HG03095 (cell line): ENCODE measurements around the gene KCNIP1.
A peak's percentile ranks its signal among the peaks of the same experiment; 100 is the strongest.
"Not testable (repeated sequence)": the region's sequence is repeated elsewhere in the genome, so short reads cannot be mapped to it uniquely, and the experiment has no call there.

ENCODE experiments used
- ATAC-seq: cut with Tn5 transposase; IDR thresholded peaks from one replicate; pipeline ENCODE4 v1.9.1; 2021; ENCODE audit warnings: moderate library complexity; ENCODE audit not compliant: unreplicated experiment

The KCNIP1 gene

DNA sequence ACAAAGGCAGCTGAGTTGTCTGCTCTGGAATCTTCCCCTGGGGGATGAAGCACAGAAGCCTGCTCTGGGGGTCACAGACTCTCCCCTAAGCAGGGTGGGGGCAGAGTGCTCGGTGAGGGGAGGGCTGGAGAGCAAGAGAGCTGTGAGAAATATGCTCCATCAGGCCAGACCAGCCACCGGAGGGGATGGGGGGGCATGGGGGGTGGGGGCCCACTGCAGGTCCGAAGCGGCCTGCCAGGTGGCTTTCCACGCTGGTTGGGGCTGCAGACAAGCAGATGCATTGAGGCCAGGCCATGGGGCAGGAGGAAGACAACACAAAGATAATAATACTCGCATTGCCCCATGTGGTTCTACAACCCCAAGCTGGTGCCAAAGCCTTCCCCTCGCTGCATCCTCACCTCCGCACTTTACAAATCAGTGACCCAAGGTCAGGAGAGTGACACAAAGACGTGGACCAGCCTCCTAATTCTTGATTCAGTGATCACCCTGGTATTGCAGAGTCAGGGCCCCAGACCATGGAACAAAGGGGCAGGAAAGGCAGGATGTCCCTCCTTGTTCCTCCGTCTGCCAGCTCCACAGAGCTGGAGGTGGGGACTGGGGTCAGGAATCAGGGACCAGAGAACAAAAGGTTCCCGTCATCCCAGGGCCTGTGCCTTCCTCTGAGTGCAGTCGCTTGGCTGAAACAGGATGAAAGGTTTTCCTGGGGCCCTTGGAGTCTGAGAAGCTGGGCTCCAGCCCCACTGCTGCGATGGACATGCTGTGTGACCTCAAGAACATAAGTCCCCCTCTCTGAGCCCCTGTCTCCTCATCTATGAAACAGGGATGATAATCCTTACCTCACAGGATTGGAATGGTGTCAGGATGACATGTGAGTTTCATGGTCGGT, 242.5 kb downstream of the KCNIP1 start:
- ATAC-seq: no peak

DNA sequence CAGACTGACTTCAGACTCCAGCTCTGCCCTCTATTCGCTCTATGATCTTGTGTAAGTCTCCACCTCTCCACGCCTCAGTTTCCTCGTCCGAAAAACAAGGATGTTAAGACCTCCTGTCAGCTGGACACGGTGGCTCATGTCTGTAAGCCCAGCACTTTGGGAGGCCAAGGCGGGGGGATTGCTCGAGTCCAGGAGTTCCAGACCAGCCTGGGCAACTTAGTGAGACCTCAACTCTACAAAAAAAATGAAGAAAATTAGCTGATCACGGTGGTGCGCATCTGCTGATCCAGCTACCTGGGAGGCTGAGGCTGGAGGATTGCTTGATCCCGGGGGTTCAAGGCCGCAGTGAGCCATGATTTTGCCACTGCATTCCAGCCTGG, 243.1 kb downstream of the KCNIP1 start:
- no peak for ATAC-seq

DNA sequence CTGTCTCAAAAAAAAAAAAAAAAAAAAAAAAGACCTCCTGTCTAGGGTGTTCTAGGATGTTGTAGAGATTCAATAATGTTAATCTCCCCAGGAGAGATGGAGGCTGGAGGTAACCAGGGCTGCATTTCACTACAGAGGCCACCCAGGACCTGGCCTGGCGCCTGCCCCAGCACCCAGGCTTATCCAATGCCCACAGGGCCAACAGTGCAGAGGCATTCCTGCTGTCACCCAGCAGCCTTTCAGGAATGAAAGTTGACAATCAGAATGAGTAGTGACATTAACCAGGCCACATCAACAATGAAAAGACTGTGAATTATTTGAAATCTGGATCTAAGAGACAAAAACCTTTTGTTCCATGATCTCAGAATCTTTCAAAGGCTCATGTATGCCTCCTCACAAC, 243.5 kb downstream of the KCNIP1 start:
- ATAC-seq: no peak

DNA sequence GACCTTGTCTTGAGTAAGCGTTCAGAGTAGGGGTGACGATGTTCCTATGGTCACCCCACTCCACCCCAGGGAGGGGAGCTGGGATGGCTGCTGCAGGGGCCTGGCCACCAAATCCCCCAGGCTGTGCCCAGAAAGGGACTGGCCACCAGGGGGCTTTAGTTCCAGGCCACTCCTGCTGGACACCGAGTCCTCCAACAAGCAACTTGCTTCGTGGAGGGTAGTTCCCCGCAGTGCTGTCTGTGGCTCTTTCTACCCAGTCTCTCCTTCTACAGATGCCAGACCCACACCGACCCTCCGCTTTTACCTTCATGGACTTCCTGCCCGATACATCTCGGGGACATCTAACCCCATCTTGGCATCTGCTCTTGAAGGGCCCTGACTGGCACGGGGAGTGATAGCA, 244.0 kb downstream of the KCNIP1 start:
- ATAC-seq: no peak

DNA sequence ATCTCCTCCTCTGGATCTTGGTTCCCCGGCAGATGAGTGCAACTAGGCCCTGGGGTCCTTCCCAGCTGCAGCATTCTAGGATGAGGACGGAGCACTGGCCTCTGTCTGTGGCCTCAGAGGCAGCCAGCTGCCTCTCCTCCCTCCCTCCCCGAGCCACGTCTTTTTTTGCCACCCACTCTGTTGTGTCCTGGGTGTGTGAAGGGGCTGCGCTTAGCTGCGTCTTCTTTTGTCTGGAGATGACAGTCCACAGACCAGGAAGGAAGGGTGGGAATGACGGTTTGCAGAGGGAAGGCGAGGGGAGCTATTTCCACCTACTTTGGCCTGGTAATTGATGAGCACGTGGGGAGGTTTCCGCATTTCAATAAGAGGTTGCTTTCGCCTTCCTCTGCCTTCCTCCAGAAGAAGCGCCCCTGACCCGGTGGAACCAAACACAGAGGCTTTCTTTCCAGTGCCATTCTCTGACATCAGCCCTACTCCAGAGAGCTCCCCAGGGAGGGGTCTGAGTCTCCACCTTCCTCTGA, 245.2 kb downstream of the KCNIP1 start:
- no peak for ATAC-seq

DNA sequence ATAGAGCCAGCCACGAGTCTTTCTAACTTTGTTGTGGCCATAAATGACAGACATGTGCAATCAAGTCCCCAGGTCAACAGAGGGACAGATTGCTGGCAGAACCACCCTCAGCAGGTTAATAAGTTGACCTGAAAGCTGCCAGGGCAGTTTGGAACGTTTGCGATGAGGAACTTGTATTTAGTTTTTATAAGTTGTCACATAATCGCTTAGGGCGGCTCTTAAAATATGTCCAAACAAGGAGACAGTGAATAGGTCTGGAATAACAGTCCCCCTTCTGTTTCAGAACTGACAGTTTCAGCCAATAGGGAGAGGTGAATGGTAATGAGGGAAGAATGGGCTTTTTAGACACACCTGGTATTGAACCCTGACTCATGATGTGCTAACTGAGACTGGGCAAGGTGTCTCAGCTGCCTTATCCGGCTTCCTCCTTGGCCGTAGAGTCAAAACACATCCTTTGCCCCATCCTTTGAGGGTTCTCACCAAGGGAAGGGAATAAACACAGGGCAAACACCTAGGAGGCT, 246.2 kb downstream of the KCNIP1 start:
- no peak for ATAC-seq

DNA sequence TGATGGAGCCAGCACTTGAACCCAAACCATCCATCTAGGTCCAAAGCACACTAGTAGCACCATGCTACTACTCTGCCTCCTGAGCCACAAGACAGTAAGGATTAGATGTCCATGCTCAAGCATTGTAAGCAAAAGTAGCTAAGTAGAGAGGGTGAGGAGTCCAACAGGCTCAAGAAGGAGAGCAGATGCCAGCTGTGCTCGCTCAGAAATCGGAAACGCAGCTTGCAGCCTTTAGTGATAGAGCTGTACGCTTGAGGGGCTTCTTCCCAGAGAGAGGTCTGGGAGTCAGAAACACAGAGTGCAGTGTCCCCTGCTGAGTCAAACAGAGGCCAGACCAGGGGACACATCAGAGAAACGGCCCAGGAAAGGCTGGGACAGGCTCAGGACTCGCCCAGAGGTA, 247.0 kb downstream of the KCNIP1 start:
- no peak for ATAC-seq

DNA sequence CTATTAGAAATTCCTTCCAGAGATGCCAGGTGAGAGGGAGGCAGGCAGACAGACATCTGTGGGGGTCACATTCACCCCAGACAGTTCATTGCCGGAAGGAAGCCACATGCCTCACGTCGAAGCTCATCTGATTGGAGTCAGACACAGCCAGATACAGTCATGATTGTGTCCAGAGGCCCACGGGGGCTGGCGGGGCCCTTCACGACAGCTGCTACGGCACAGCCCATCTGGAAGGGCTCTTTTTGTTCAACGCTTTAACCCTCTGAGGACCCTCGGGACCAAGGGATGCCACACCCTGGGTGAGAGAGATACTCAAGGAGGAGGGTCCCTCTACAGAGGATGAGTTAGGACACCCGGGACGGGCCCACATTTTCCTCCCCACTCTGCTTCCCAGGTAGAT, 247.8 kb downstream of the KCNIP1 start:
- no peak for ATAC-seq

DNA sequence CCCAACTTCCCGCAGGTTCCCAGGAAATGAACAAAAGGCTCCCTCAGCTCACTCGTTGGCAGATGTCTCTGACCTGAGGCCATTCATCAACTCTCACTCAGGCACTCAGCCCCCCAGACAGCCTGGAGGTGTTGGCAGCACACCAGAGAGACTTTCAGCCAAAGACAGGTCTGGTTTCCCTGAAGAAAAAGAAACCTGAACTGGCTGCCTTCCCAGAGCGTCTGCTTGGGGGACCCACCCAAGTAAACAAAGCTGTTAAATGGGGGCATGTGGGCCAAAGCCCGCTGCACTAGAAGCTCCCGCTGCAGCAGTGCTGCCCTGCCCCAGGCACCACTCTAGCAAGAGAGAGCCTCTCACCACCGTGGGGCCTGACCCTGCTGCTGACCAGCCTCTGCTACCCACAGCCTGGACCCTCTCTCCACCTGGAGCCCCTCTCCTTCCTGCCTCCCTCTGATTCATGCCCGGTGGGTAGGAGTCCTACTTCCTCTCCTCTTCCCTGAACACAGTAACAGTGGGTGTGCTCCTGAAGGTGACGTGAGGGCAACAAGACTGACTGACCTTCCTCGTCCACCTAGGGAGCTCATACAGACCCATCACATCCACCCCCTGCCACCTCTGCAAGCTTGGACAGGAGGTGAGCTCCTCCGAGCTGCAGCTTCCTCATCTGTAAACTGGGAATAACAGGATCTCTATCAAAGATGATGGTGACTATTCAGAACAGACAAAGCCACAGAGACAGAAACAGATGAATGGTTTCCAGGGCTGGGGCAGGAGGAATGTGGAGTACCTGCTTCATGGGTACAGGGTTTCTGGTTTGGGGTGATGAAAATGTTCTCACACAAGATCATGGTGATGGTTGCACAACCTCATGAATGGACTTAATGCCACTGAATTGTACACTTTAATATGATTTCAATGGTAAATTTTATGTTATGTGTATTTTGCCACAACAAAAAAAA, 248.7 kb downstream of the KCNIP1 start:
- no peak for ATAC-seq

DNA sequence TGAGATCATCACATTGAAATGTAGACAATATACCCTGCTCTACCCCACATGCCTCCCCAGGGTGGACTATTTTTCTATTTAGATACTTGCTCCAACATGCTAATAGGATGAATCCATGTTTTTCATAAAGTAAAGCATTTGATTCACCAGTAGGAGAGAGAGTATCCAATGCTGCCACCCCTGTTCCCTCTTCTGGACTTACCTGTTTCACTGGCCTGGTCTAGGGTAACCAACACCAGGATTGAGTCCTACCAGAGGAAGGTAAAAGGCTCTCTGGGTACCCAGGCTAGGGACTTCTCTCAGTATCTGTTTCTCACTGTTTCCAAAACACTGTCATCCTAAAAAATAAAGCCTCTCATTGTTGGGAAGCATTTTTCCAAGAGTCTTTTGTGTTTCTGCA, 249.5 kb downstream of the KCNIP1 start:
- no peak for ATAC-seq

DNA sequence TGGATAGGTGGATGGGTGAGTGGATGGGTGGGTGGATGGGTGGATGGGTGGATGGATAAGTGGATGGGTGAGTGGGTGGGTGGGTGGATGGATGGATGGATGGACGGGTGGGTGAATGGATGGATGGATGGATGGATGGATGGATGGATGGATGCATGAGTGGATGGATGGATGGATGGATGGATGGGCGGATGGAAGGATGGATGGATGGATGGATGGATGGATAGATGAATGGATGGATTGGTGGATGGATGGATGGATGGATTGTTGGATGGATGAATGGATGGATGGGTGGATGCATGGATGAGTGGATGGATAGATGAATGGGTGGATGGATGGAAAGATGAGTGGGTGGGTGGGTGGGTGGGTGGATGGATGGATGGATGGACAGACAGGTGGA, 250.7 kb downstream of the KCNIP1 start:
- ATAC-seq: not testable (repeated sequence)

DNA sequence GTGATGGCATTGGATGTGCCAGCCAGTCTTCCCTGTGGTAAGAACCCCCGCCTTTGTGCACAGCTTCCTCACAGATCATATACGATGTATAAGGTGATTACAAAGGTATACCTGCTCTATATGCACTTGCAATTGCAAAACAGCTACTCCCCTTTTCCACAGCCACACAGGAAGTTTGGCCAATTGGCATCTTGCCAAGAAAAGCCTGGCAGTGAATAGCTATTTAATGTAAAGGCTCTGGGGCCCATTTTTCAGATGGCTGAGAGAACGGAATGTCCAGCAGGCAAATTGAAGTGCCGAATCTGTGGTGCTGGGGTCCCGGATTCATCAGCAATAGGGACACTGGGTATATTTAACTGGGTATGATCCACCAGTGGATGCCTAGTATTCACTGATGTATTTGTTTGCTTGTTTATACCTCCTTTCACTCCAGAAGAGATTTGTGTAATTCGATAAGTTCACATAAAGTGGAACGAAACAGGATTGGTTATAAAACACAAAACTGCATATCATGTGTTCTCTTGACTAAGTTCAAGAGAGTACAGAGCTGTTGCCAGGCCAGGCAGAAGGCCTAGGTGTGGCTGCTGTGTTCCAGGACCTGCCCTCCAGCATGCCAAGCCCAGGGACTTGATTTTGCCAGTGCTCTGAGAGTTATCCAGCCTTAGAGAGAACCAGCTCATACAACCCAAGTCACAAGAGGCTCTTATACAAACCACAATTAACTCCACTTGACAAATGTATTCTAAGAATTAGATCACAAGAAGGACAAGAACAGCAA, 252.0 kb downstream of the KCNIP1 start:
- no peak for ATAC-seq

DNA sequence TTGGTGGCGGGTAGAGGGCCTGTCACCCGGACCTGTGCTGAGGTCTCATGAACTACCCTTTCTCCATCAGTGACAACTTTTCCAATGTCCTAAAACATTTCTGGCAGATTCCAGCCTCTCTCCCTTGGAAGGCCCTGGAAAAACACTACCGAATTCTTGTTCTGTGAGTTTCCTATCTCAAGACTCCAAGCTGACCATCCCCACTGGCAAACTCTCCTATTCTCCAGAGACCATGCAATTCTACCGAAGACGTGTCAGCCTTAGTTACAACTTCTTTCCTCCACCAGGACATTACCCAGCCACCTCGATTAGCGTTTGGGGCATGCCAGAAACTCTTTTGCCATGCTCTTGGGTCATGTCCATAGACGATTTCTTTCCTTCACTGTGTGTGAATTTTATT, 252.9 kb downstream of the KCNIP1 start:
- ATAC-seq: no peak

DNA sequence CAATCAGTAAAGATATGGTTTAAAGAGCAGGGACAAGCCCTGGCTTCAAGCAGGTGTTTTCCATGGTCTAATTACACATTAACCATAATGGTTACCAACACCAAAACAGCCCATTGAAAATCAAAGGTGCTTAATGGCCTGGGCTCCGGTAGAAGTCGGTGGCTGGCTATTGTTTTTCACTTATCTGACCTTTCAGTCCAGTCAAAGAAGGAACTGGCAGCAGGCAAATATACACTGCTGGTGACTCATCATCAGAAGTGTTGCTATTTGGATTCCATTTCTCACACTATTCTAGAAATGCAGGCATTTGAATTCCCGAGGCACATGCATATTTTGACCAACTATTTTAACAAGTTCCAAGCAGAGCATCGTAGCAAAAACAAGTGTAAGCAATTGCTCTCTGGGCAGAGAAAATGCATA, 253.4 kb downstream of the KCNIP1 start:
- peak; percentile 85 for ATAC-seq

DNA sequence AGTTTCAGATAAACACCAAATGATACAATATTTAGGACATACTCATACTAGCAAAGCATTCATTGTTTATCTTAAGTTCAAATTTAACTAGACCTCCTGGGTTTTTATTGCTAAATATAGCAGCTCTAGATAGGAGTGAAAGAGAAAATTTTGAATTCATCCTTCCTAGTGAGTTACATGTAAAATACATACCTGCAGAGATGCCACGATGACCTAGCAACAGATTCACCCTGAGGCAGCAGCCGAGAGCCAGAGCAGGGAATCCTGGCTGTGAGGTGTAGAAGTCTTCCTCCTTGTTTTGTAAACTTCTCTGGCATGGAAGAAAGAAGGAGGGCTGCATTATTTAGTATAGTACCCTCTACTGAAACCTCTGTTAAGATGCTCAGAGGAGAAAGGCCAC, 253.8 kb downstream of the KCNIP1 start:
- ATAC-seq: no peak

DNA sequence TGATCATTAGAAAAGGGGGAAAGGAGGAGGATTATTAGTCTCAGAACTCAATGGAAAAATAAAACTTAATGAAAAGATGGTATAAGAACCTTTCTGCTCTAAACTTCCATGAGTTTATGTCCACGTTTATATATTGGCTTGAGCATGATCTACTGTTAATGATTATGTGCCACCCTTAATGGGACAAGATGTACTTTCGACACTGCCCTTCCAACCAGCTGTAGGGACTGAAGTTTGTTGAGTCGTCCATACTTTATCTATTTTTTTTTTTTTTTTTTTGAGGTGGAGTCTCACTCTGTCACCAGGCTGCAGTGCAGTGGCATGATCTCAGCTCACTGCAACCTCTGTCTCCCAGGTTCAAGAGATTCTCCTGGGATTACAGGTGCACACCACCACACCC, 254.7 kb downstream of the KCNIP1 start:
- no peak for ATAC-seq

DNA sequence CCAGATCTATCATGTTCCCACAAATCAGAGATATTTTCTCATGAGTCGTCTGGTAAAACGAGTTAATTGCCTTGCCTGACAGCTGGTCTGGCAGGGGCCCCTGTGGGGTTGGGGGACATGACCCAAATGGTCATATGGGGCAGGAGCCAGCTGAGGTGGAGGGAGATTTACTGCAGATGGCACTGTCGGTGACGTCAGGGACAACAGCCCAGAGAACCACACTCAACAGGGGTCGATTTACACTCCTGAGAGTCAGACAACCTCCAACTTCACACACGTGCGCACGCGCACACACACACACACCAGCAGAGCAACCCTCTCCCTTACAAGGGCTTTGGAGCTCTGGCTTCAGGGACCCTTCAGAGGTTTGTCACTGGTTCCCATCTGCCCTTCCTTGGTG, 256.3 kb downstream of the KCNIP1 start:
- ATAC-seq: no peak

DNA sequence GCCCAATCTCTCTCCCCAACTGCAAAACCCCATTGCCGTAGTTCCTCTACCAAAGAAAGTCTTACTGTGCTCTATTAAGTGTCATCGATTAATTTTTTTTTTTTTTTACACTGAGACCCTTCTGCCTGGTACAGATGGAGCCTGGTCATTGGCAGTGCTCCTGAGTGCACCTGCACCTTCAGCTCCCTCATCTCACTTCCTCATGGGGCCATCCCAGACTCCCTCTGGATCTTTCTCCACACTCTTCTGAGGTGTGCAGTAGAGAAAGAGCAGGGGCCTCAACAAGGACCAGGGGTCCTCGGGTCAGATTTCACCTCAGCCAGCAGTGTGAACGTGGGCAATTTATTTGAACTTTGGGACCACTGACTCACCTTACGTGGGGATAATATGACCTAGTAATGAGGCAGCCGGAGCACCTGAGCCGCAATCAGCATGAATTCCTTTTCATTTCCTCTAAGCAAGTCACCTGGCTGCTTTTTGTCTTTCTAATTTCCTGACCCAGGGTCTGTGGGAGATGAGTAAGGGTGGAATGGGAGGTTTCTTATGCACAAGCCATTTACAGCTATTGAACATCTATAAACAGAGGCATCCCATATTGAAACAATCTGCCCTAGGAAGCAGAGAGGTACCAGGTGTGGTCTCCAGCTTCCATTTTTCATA, 257.4 kb downstream of the KCNIP1 start:
- ATAC-seq: no peak

DNA sequence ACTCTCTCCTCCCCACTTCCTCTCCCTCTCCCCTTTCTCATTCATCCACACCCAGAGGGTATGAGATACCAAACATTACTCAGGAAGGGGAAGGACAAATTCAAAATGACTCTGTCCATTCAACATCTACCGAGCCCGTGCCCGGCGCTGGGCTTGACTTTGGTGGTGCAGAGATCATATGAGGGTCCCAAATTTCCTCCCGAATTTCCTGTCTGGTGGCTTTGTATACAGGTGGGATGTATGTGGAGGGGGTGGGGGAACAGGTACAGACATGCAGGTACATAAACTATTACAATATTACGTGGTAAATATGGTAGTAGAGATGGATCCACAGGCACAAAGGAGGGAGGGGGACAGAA, 257.9 kb downstream of the KCNIP1 start:
- ATAC-seq: no peak

DNA sequence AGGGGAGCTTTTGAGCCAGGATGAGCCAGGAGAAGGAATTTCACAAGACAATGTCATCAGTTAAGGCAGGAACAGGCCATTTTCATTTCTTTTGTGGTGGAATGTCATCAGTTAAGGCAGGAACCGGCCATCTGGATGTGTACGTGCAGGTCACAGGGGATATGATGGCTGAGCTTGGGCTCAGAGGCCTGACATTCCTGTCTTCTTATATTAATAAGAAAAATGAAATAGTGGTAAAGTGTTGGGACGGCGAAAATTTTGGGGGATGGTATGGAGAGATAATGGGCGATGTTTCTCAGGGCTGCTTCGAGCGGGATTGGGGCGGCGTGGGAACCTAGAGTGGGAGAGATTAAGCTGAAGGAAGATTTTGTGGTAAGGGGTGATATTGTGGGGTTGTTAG, 258.5 kb downstream of the KCNIP1 start:
- ATAC-seq: not testable (repeated sequence)
